GM12878 (cell line): ENCODE measurements around the gene BIN1. TPM values are rescaled to one million over a fixed set of nuclear protein-coding genes. Genes with fewer than 3 reads are reported as not detected.

Experiments used
- ATAC-seq: fragments of 200-7000 bp; cut with Tn5 transposase; 3 replicates; pipeline ENCODE4 v1.9.1; 2020; ENCODE audit warnings: mild to moderate bottlenecking, moderate library complexity
- BruUV-seq: library from RNA; stranded (reverse); fragments of 400-500 nt; replicated peaks from 2 replicates; lab custom pipeline; 2021; lab: Mats Ljungman, UMichigan
- CTCF ChIA-PET: fragments of 300-600 bp; sonication (Branson Sonifier 250); formaldehyde crosslinking; extraction: SDS; loops from one replicate; lab custom pipeline; 2021; ENCODE audit warnings: inconsistent platforms; lab: Yijun Ruan, JAX
- POLR2A ChIA-PET: fragments of 350-600 bp; formaldehyde crosslinking; extraction: SDS; loops from one replicate; lab custom pipeline; 2021; ENCODE audit warnings: inconsistent platforms; lab: Charles Lee
- RAD21 ChIA-PET: fragments of 300-600 bp; sonication (Branson Sonifier 250); formaldehyde crosslinking; loops from one replicate; lab custom pipeline; 2023; ENCODE audit warnings: antibody characterized with exemption; ENCODE audit not compliant: unreplicated experiment; lab: Charles Lee
- SMC1A ChIA-PET: fragments of 300-600 bp; sonication (Branson Sonifier 250); formaldehyde crosslinking; loops from one replicate; lab custom pipeline; 2023; ENCODE audit not compliant: unreplicated experiment, uncharacterized antibody; lab: Charles Lee
- DNase-seq: peaks from one replicate; pipeline ENCODE4 v3.0.0-alpha.2; 2011; ENCODE audit warnings: low read depth, low spot score
- FAIRE-seq: peaks from 3 replicates; lab custom pipeline; 2011; peaks lifted over from hg19 to GRCh38; lab: Jason Lieb, UNC
- H2AFZ ChIP-seq: 2 replicates; pipeline ENCODE4 v1.6.0; 2011; ENCODE audit warnings: low read depth, low read length, control low read depth; ENCODE audit not compliant: control insufficient read depth
- H3K27ac ChIP-seq: 2 replicates; pipeline ENCODE4 v1.5.1; 2011; ENCODE audit warnings: control low read depth; ENCODE audit not compliant: control insufficient read depth, insufficient read depth
- H3K27me3 ChIP-seq, 2 experiments: replicated peaks in 1 of 2; 2 replicates each; pipeline versions ENCODE4 v1.6.0 to v1.6.1; 2011; ENCODE audit warnings: low read length in 1 of 2; ENCODE audit not compliant: control insufficient read depth in 2 of 2, insufficient read depth in 2 of 2
- H3K36me3 ChIP-seq, 2 experiments: 2 replicates each; pipeline ENCODE4 v1.5.1; 2011; ENCODE audit warnings: low read length in 1 of 2; ENCODE audit not compliant: control insufficient read depth in 2 of 2, insufficient read depth in 2 of 2
- H3K4me1 ChIP-seq: 2 replicates; pipeline ENCODE4 v1.6.1; 2011; ENCODE audit warnings: mild to moderate bottlenecking, low read length, moderate library complexity, mixed read lengths; ENCODE audit not compliant: control insufficient read depth, insufficient read depth
- H3K4me2 ChIP-seq: 2 replicates; pipeline ENCODE4 v1.6.0; 2011; ENCODE audit warnings: control low read depth; ENCODE audit not compliant: control insufficient read depth, insufficient read depth
- H3K4me3 ChIP-seq: fragments of 200-600 bp; sonication (generic); 2 replicates; pipeline ENCODE4 v1.5.1; 2016
- H3K79me2 ChIP-seq: 2 replicates; pipeline ENCODE4 v1.6.0; 2011; ENCODE audit warnings: low read length; ENCODE audit not compliant: control insufficient read depth, insufficient read depth
- H3K9ac ChIP-seq: 2 replicates; pipeline ENCODE4 v1.8.0; 2011; ENCODE audit warnings: low read length, control low read depth, mixed read lengths; ENCODE audit not compliant: control insufficient read depth, insufficient read depth
- H3K9me3 ChIP-seq: replicated peaks from 3 replicates; pipeline ENCODE4 v1.5.1; 2011; ENCODE audit warnings: mild to moderate bottlenecking, low read length; ENCODE audit not compliant: control insufficient read depth, insufficient read depth
- H4K20me1 ChIP-seq: 2 replicates; pipeline ENCODE4 v1.6.0; 2011; ENCODE audit not compliant: control insufficient read depth, insufficient read depth
- CBX3 ChIP-seq: fragments of 200-600 bp; sonication (generic); IDR thresholded peaks from 2 replicates; pipeline ENCODE4 v1.6.1; 2016; ENCODE audit warnings: low read depth, borderline replicate concordance
- IKZF2 ChIP-seq, 2 experiments: fragments of 450-650 bp; IDR thresholded peaks; 2 replicates each; pipeline ENCODE4 v1.6.1; 2017; ENCODE audit warnings: mild to moderate bottlenecking in 2 of 2, moderate library complexity in 2 of 2
- JUND ChIP-seq: IDR thresholded peaks from 2 replicates; pipeline ENCODE4 v1.6.1; 2012; ENCODE audit warnings: low read depth, mild to moderate bottlenecking, low read length, improper control_type of control experiment, moderate library complexity
- NFIC ChIP-seq: IDR thresholded peaks from 2 replicates; pipeline ENCODE4 v1.6.1; 2012; ENCODE audit warnings: low read depth, mild to moderate bottlenecking, inconsistent platforms, low read length, moderate library complexity
- NFYB ChIP-seq: IDR thresholded peaks from 2 replicates; pipeline ENCODE4 v1.6.1; 2011; ENCODE audit warnings: low read depth, mild to moderate bottlenecking, low read length, improper control_type of control experiment, moderate library complexity; ENCODE audit not compliant: insufficient read depth
- POLR2AphosphoS5 ChIP-seq: IDR thresholded peaks from 2 replicates; pipeline ENCODE4 v1.6.1; 2011; ENCODE audit warnings: mild to moderate bottlenecking, low read length, inconsistent platforms
- RBBP5 ChIP-seq: fragments of 200-600 bp; sonication (generic); conservative IDR thresholded peaks from 2 replicates; pipeline ENCODE4 v1.6.1; 2016
- SIN3A ChIP-seq: IDR thresholded peaks from 2 replicates; pipeline ENCODE4 v1.6.1; 2012; ENCODE audit warnings: low read depth, low read length, improper control_type of control experiment
- WGBS: methylation state at CpG from one replicate; pipeline ENCODE4 v1.1.6; 2016; ENCODE audit warnings: low lambda C conversion rate; ENCODE audit not compliant: insufficient replicate concordance, insufficient coverage; ENCODE audit errors: missing lambda C conversion rate; 5-methylcytosine and 5-hydroxymethylcytosine counted together
- in situ Hi-C: fragments of 300-500 bp; cut with MboI; formaldehyde crosslinking; loops from 9 replicates; pipeline ENCODE4 v1.14.3; 2018; ENCODE audit warnings: mixed read lengths
- intact Hi-C: fragments of 100-400 bp; cut with micrococcal nuclease; formaldehyde crosslinking; loops from one replicate; pipeline ENCODE4 v1.14.2; 2022; ENCODE audit not compliant: unreplicated experiment
- polyA plus RNA-seq, 11 experiments: library from polyadenylated mRNA; depleted of rRNA in 4 of 11; unstranded in 6 of 11; stranded (reverse) in 5 of 11; fragments of >200 nt; fragmentation: Nextera tagmentation in 4 of 11; fragmentation: Illumina TruSeq in 1 of 11; extraction: Ambion mirVana in 4 of 11; extraction: Trizol in 1 of 11; gene quantifications; 1 replicate in 1 of 11; 2 replicates in 10 of 11; pipeline versions ENCODE4 v1.2.1 to v1.2.3, GENCODE V29; 2011 to 2016; ENCODE audit warnings: inconsistent platforms in 2 of 11, missing spikeins in 2 of 11, low read depth in 1 of 11
- total RNA-seq, 4 experiments: library from RNA; depleted of rRNA in 3 of 4; stranded (reverse); fragments of >200 nt in 3 of 4; fragmentation: Illumina TruSeq in 1 of 4; extraction: Trizol in 1 of 4; gene quantifications; 2 replicates each; pipeline versions ENCODE4 v1.2.1 to v1.2.3, GENCODE V29; 2013 to 2021
- TF ChIP-seq, protein P1 (sequence below): fragments of 450-650 bp; formaldehyde crosslinking; IDR thresholded peaks from 2 replicates; pipeline ENCODE4 v1.5.0; 2022; ENCODE audit warnings: mild to moderate bottlenecking, missing genetic modification characterization
- TF ChIP-seq, protein P2 (sequence below): fragments of 450-650 bp; IDR thresholded peaks from 2 replicates; pipeline ENCODE4 v1.6.1; 2017; ENCODE audit warnings: mild to moderate bottlenecking, moderate library complexity

The BIN1 gene
- total and polyA plus RNA-seq, 10 of the 15 experiments (the other 5 are each of a cell fraction or from before 2014, with no cell fraction given), result 0.32 to 21.3 (median 11.2) TPM

DNA sequence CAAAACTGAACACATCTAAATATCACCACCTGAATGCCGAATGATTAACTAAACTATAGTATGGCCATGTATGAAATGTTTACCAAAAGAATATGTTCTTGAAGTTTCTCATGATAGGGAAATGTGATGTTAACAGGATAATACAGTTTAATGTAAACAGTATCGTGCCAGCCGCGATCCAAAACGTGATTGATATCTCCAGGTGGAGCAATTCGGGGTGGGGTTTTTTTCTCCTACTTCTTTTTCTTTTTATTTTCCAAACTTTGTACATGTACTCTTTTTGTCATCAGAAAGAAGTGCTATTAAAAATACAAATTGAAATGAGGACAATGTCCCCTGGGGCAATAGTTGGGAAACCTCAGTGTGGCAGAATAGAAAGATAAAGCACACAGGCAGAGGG is 4.0 kb upstream of the BIN1 start:
- intact Hi-C loops, result no loop called here

More for the DNA sequence above, 4.0 kb upstream of the BIN1 start:
- Histone ChIP-seq H3K27ac (no peak overlapping the region), H4K20me1 (no peaks in the 10 kb centered on the region)
- no peak for TF ChIP-seq CBX3
- TF ChIP-seq RBBP5, result no peak
- no peak for TF ChIP-seq NFYB
- no peak for TF ChIP-seq SIN3A
- TF ChIP-seq, protein P1, sequence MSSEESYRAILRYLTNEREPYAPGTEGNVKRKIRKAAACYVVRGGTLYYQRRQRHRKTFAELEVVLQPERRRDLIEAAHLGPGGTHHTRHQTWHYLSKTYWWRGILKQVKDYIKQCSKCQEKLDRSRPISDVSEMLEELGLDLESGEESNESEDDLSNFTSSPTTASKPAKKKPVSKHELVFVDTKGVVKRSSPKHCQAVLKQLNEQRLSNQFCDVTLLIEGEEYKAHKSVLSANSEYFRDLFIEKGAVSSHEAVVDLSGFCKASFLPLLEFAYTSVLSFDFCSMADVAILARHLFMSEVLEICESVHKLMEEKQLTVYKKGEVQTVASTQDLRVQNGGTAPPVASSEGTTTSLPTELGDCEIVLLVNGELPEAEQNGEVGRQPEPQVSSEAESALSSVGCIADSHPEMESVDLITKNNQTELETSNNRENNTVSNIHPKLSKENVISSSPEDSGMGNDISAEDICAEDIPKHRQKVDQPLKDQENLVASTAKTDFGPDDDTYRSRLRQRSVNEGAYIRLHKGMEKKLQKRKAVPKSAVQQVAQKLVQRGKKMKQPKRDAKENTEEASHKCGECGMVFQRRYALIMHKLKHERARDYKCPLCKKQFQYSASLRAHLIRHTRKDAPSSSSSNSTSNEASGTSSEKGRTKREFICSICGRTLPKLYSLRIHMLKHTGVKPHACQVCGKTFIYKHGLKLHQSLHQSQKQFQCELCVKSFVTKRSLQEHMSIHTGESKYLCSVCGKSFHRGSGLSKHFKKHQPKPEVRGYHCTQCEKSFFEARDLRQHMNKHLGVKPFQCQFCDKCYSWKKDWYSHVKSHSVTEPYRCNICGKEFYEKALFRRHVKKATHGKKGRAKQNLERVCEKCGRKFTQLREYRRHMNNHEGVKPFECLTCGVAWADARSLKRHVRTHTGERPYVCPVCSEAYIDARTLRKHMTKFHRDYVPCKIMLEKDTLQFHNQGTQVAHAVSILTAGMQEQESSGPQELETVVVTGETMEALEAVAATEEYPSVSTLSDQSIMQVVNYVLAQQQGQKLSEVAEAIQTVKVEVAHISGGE (CRISPR knock-in tag), result no peak
- no peak for TF ChIP-seq JUND
- TF ChIP-seq IKZF2 (IDR thresholded peaks at IDR 0.05), result no peak
- TF ChIP-seq NFIC, result no peak
- TF ChIP-seq, protein P2, sequence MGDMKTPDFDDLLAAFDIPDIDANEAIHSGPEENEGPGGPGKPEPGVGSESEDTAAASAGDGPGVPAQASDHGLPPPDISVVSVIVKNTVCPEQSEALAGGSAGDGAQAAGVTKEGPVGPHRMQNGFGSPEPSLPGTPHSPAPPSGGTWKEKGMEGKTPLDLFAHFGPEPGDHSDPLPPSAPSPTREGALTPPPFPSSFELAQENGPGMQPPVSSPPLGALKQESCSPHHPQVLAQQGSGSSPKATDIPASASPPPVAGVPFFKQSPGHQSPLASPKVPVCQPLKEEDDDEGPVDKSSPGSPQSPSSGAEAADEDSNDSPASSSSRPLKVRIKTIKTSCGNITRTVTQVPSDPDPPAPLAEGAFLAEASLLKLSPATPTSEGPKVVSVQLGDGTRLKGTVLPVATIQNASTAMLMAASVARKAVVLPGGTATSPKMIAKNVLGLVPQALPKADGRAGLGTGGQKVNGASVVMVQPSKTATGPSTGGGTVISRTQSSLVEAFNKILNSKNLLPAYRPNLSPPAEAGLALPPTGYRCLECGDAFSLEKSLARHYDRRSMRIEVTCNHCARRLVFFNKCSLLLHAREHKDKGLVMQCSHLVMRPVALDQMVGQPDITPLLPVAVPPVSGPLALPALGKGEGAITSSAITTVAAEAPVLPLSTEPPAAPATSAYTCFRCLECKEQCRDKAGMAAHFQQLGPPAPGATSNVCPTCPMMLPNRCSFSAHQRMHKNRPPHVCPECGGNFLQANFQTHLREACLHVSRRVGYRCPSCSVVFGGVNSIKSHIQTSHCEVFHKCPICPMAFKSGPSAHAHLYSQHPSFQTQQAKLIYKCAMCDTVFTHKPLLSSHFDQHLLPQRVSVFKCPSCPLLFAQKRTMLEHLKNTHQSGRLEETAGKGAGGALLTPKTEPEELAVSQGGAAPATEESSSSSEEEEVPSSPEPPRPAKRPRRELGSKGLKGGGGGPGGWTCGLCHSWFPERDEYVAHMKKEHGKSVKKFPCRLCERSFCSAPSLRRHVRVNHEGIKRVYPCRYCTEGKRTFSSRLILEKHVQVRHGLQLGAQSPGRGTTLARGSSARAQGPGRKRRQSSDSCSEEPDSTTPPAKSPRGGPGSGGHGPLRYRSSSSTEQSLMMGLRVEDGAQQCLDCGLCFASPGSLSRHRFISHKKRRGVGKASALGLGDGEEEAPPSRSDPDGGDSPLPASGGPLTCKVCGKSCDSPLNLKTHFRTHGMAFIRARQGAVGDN, result no peak
- no peak for TF ChIP-seq POLR2AphosphoS5
- TF ChIP-seq, all 136 proteins: peak for 0
- FAIRE-seq (no peak), DNase-seq (no peak), ATAC-seq (no peak)
- Histone ChIP-seq H3K36me3 (no peaks in the 10 kb centered on the region), H3K27me3 (peaks cover 3% of the 10 kb centered on the region in 2 experiments; a peak in 3 of 4 replicates), H3K4me1 (0 out of 2 replicates have a peak, but pooled peaks cover 3% of the 10 kb centered on the region), H3K4me3 (no peak overlapping the region), H2AFZ (no peak overlapping the region), H3K9me3 (no peaks in the 10 kb centered on the region), H3K4me2 (no peak overlapping the region), H3K9ac (no peak overlapping the region), H3K79me2 (no peaks in the 10 kb centered on the region)
- POLR2A ChIA-PET, result no interaction called here
- BruUV-seq, result no TSS peak
- CTCF ChIA-PET, result no interaction called here
- SMC1A ChIA-PET, result no interaction called here
- in situ Hi-C loops, result no loop called here
- 55% methylated on average over 6 of the region's 6 CpGs for WGBS
- RAD21 ChIA-PET, result no interaction called here
